Measurements from ENCODE around the gene BANP. TPM values are rescaled to one million over a fixed set of nuclear protein-coding genes. Genes with fewer than 3 reads are reported as not detected.
"Not testable (repeated sequence)": the region's sequence is repeated elsewhere in the genome, so short reads cannot be mapped to it uniquely, and the experiment has no call there.

The BANP gene
- polyA plus RNA-seq, 1 of the 3 experiments (the other 2 are of a cell fraction), result 16.8 TPM

DNA sequence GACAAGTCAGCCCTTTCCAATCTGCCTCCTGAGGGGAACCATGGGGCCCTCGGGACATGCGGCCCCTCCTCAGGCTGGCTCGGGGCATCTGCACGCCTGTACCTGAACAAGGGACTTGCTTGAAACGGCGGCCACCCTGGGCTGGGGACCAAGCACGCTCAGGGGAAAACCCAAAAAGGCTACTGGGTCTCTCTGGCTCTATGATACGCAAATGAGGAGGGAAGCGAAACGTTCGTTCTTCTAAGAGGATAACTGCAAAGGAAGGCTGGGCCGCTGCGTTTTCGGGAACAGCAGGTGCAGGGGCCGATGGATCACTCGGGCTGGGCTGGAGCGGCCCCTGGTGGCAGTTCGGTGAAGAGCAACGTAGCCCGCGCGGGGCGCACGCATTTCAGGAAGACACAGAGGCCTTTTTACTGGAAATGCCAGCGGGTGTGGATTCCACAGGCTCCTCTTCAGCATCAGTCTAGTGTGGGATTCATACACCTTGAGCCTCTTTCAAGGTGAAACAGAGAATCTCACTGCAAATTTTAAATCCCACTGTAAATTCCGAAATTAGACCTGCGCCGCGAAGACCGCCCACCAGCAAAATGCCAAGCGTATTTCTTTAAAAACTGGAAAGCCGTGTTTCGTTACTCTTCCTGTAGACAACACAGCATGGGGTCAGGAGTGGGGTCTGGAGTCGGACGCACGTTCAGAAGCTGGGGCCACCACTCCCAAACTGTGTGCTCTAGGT, 41.9 kb upstream of the BANP start:
- H2AFZ ChIP-seq (ENCODE audit: low read depth); H3K4me2 ChIP-seq; H3K9ac ChIP-seq; H3K36me3 ChIP-seq (replicated peaks in 1 of 2; ENCODE audit: control insufficient read depth in 1 of 2, insufficient read depth in 2 of 2, low read length in 1 of 2); H3K79me2 ChIP-seq (ENCODE audit: insufficient read depth); H3K27me3 ChIP-seq (ENCODE audit: insufficient read depth); H3K27ac ChIP-seq (ENCODE audit: low read depth in 2 of 2, low read length in 1 of 2); H3K9me3 ChIP-seq; POLR2A ChIA-PET; H3F3A ChIP-seq (replicated peaks; ENCODE audit: insufficient read depth); H3K4me1 ChIP-seq (ENCODE audit: control insufficient read depth in 1 of 2, insufficient read depth in 2 of 2, low read depth in 1 of 2, low read length in 1 of 2); H3K9me2 ChIP-seq; H4K20me1 ChIP-seq (ENCODE audit: insufficient read depth); H3K4me3 ChIP-seq (ENCODE audit: low read depth in 2 of 2, low read length in 1 of 2): not testable (repeated sequence)
- TF ChIP-seq SMC3 (IDR thresholded peaks at IDR 0.05; ENCODE audit: low read depth, low read length) (peak; percentile 70), RAD21 (IDR thresholded peaks at IDR 0.05; ENCODE audit: low read length) (peak; percentile 84), RCOR1 (IDR thresholded peaks at IDR 0.05; ENCODE audit: low read length) (0 out of 2 replicates have a peak, but pooled peaks have one; percentile 25)
- TF ChIP-seq, protein P1, sequence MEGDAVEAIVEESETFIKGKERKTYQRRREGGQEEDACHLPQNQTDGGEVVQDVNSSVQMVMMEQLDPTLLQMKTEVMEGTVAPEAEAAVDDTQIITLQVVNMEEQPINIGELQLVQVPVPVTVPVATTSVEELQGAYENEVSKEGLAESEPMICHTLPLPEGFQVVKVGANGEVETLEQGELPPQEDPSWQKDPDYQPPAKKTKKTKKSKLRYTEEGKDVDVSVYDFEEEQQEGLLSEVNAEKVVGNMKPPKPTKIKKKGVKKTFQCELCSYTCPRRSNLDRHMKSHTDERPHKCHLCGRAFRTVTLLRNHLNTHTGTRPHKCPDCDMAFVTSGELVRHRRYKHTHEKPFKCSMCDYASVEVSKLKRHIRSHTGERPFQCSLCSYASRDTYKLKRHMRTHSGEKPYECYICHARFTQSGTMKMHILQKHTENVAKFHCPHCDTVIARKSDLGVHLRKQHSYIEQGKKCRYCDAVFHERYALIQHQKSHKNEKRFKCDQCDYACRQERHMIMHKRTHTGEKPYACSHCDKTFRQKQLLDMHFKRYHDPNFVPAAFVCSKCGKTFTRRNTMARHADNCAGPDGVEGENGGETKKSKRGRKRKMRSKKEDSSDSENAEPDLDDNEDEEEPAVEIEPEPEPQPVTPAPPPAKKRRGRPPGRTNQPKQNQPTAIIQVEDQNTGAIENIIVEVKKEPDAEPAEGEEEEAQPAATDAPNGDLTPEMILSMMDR (IDR thresholded peaks at IDR 0.05), result peak; percentile 80
- TF ChIP-seq, protein P2, sequence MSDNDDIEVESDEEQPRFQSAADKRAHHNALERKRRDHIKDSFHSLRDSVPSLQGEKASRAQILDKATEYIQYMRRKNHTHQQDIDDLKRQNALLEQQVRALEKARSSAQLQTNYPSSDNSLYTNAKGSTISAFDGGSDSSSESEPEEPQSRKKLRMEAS (IDR thresholded peaks at IDR 0.05; ENCODE audit: low read depth), result peak; percentile 76; the same call in 1 of the 2 replicates
- 43% methylated on average over 34 of the region's 36 CpGs for WGBS (ENCODE audit: low lambda C conversion rate)
- CTCF ChIA-PET, result interaction anchor here (0.6 to 6.9 kb wide), 12 partner anchors 14 to 366 kb away, joined by 3 to 57 read pairs (median 4); partner anchors contain the start of gene SLC7A5
- DNase-seq, result peak; percentile 85

DNA sequence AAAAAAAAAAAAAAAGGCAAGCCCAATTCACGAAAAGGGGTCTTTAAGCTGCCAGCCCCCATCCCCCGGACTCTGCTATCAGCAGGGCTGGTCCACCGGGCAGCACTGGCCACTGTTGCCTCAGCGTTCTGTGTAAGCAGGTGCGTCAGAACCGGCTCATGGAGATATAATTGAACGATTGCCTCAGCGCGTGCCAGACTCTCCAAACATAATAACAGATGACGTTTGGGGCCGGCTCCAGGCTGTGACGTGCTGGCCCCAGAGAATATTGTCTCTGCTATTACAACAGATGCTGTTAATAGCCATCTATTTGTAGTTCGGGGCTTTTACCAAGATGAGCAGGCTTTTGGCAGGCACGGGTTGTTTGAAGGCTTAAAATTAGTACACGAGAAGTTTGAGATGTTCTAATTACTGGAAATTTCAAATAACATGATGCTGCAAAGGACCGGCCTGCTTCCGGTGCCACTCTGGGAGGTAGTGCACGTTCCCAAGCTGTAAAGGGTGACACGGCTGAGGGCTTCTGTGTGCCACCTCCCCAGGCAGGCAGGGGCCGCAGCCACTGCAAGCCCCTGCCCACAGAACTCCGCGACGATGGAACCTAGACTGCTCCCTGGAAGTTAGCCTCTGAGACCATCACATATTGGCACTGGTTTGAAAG, 40.0 kb upstream of the BANP start:
- POLR2A ChIA-PET; H3K9me2 ChIP-seq; H3K9ac ChIP-seq; H3K79me2 ChIP-seq (ENCODE audit: insufficient read depth); H3K36me3 ChIP-seq (replicated peaks in 1 of 2; ENCODE audit: control insufficient read depth in 1 of 2, insufficient read depth in 2 of 2, low read length in 1 of 2); H3K9me3 ChIP-seq; H2AFZ ChIP-seq (ENCODE audit: low read depth); H4K20me1 ChIP-seq (ENCODE audit: insufficient read depth); H3K4me2 ChIP-seq; H3F3A ChIP-seq (replicated peaks; ENCODE audit: insufficient read depth); H3K4me1 ChIP-seq (ENCODE audit: control insufficient read depth in 1 of 2, insufficient read depth in 2 of 2, low read depth in 1 of 2, low read length in 1 of 2); H3K27me3 ChIP-seq (ENCODE audit: insufficient read depth); H3K4me3 ChIP-seq (ENCODE audit: low read depth in 2 of 2, low read length in 1 of 2): not testable (repeated sequence)
- 31% methylated on average over 19 of the region's 23 CpGs for WGBS (ENCODE audit: low lambda C conversion rate)
- TF ChIP-seq MXI1 (IDR thresholded peaks at IDR 0.05; ENCODE audit: low read depth, low read length), result 0 out of 2 replicates have a peak, but pooled peaks have one; percentile 27
- DNase-seq, result peak; percentile 77
- H3K27ac ChIP-seq (ENCODE audit: low read depth in 2 of 2, low read length in 1 of 2), result 0 out of 4 replicates have a peak overlapping the region, but pooled peaks of 1 of the 2 experiments have one; percentile 23
- CTCF ChIA-PET, result interaction anchor here (0.6 to 6.9 kb wide), 5 partner anchors 15 to 142 kb away, joined by 3 to 57 read pairs (median 6); no protein-coding TSS in a partner anchor

DNA sequence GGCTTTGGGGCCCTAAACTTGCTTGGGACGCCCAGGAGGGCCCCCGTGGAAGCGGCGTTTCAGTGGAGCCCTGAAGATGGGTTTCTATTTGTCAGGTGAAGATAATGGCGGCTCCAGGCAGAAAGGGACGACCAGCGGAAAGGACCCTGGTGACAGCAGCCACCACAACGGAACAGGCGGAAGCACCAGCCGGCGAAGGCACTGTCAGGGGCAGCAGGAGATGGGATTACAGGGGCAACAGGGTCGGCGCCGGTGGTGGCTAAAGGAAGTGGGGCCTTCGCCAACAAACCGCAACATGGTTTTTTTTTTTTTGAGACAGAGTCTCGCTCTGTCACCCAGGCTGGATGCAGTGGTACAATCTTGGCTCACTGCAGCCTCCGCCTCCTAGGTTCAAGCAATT, 38.5 kb upstream of the BANP start:
- H3K79me2 ChIP-seq (ENCODE audit: insufficient read depth); H3K4me3 ChIP-seq (ENCODE audit: low read depth in 2 of 2, low read length in 1 of 2); H4K20me1 ChIP-seq (ENCODE audit: insufficient read depth); H3K9me3 ChIP-seq; H3F3A ChIP-seq (replicated peaks; ENCODE audit: insufficient read depth); H3K27ac ChIP-seq (ENCODE audit: low read depth in 2 of 2, low read length in 1 of 2); H3K36me3 ChIP-seq (replicated peaks in 1 of 2; ENCODE audit: control insufficient read depth in 1 of 2, insufficient read depth in 2 of 2, low read length in 1 of 2); H3K4me1 ChIP-seq (ENCODE audit: control insufficient read depth in 1 of 2, insufficient read depth in 2 of 2, low read depth in 1 of 2, low read length in 1 of 2); H3K4me2 ChIP-seq; H3K27me3 ChIP-seq (ENCODE audit: insufficient read depth); DNase-seq; H2AFZ ChIP-seq (ENCODE audit: low read depth); H3K9me2 ChIP-seq; H3K9ac ChIP-seq: not testable (repeated sequence)
- WGBS (ENCODE audit: low lambda C conversion rate), result 80% methylated on average over 17 of the region's 18 CpGs
- ChIA-PET POLR2A (interaction anchor here (0.6 kb wide), 1 partner anchor 144 kb away, joined by 3 read pairs; no protein-coding TSS in a partner anchor), CTCF (interaction anchor here (1.5 kb wide), 1 partner anchor 134 kb away, joined by 4 read pairs; no protein-coding TSS in a partner anchor)

DNA sequence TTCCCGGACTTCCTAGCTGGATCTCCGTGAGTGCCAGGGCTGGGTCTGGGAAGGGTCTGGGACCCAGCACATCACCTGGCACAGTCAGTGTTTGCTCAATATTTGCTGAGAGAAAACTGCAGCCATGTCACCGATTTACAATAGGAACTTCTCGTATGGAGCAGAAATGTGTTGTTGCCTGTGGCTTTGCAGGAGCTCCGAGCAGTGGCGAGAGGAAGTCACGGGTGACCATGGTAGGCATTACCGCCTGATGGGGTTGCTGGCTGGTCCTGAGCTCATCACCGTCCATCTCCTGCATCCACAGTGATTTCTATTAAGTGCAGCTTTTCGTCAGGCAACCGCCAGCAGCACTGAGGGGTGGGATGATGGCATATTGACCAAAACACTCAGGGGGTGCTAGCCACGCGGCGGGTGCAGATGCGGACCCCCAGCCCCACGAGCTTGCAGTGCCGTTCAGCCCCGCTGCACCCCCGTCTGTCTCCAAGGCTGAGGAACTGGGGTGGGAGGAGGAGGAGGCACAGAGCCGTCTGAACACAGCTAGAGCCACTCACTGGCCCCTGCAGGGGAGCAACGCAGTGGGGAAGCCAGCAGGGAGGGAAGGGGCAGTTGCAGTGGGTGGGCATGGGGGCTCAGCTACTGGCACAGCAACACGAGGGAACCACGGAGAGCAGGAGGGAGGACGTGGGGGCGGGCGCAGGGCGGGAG, 37.1 kb upstream of the BANP start:
- H3K27me3 ChIP-seq (ENCODE audit: insufficient read depth); H3K4me3 ChIP-seq (ENCODE audit: low read depth in 2 of 2, low read length in 1 of 2); POLR2A ChIA-PET; H3K9ac ChIP-seq; H3K4me2 ChIP-seq; H3K27ac ChIP-seq (ENCODE audit: low read depth in 2 of 2, low read length in 1 of 2); H3K79me2 ChIP-seq (ENCODE audit: insufficient read depth); H3K36me3 ChIP-seq (replicated peaks in 1 of 2; ENCODE audit: control insufficient read depth in 1 of 2, insufficient read depth in 2 of 2, low read length in 1 of 2); H3F3A ChIP-seq (replicated peaks; ENCODE audit: insufficient read depth); H3K9me2 ChIP-seq; H3K4me1 ChIP-seq (ENCODE audit: control insufficient read depth in 1 of 2, insufficient read depth in 2 of 2, low read depth in 1 of 2, low read length in 1 of 2); H4K20me1 ChIP-seq (ENCODE audit: insufficient read depth); DNase-seq; H3K9me3 ChIP-seq; H2AFZ ChIP-seq (ENCODE audit: low read depth): not testable (repeated sequence)
- WGBS (ENCODE audit: low lambda C conversion rate), result 70% methylated on average over 23 of the region's 27 CpGs
- CTCF ChIA-PET, result interaction anchor here (0.7 to 2.1 kb wide), 3 partner anchors 42 to 135 kb away, joined by 3 to 8 read pairs (median 4); no protein-coding TSS in a partner anchor
